Activated B cell treated with CpG ODN at 0.5 μM for 24 hours (primary cell): ENCODE results near the gene SENP6. TPM values are rescaled to one million over a fixed set of nuclear protein-coding genes. Genes with fewer than 3 reads are reported as not detected.

ENCODE experiments used
- ATAC-seq: fragments of 200-7000 bp; cut with Tn5 transposase; one replicate; pipeline ENCODE4 v1.10.0; 2021; ENCODE audit warnings: low read depth, mild to moderate bottlenecking, moderate library complexity
- CTCF ChIA-PET: fragments of 350-600 bp; sonication (Branson Sonifier 250); formaldehyde crosslinking; loops from one replicate; lab custom pipeline; 2021; ENCODE audit warnings: antibody characterized with exemption; lab: Charles Lee
- POLR2A ChIA-PET: fragments of 350-600 bp; sonication (Branson Sonifier 250); formaldehyde crosslinking; loops from one replicate; lab custom pipeline; 2021; ENCODE audit warnings: antibody characterized with exemption; lab: Charles Lee
- DNase-seq: peaks from one replicate; pipeline ENCODE4 v3.0.0; 2022
- H3K27ac Mint-ChIP-seq: one replicate; pipeline ENCODE4 v1.8.0; 2020; ENCODE audit warnings: mixed read lengths
- H3K27me3 Mint-ChIP-seq: one replicate; pipeline ENCODE4 v1.8.0; 2021; ENCODE audit warnings: mixed read lengths
- H3K36me3 Mint-ChIP-seq: one replicate; pipeline ENCODE4 v1.8.0; 2021; ENCODE audit warnings: low read depth, mixed read lengths
- H3K4me1 Mint-ChIP-seq: one replicate; pipeline ENCODE4 v1.8.0; 2021; ENCODE audit warnings: mixed read lengths
- H3K4me3 Mint-ChIP-seq: one replicate; pipeline ENCODE4 v1.8.0; 2020; ENCODE audit warnings: mild to moderate bottlenecking, mixed read lengths
- H3K9me3 Mint-ChIP-seq: one replicate; pipeline ENCODE4 v1.8.0; 2020; ENCODE audit warnings: mixed read lengths
- intact Hi-C: fragments of 100-400 bp; cut with micrococcal nuclease; formaldehyde crosslinking; loops from one replicate; pipeline ENCODE4 v1.15.1; 2024
- total RNA-seq: library from RNA; stranded (reverse); gene quantifications from 2 replicates; pipeline ENCODE4 v1.2.3, GENCODE V29; 2022
- TF ChIP-seq, protein P1 (sequence below): fragments of 200-600 bp; IDR thresholded peaks from one replicate; pipeline ENCODE4 v1.8.0; 2022; ENCODE audit warnings: antibody characterized with exemption, mild to moderate bottlenecking

SENP6 gene
- total RNA-seq, 1 donor from 2014 or later = 134 TPM

DNA sequence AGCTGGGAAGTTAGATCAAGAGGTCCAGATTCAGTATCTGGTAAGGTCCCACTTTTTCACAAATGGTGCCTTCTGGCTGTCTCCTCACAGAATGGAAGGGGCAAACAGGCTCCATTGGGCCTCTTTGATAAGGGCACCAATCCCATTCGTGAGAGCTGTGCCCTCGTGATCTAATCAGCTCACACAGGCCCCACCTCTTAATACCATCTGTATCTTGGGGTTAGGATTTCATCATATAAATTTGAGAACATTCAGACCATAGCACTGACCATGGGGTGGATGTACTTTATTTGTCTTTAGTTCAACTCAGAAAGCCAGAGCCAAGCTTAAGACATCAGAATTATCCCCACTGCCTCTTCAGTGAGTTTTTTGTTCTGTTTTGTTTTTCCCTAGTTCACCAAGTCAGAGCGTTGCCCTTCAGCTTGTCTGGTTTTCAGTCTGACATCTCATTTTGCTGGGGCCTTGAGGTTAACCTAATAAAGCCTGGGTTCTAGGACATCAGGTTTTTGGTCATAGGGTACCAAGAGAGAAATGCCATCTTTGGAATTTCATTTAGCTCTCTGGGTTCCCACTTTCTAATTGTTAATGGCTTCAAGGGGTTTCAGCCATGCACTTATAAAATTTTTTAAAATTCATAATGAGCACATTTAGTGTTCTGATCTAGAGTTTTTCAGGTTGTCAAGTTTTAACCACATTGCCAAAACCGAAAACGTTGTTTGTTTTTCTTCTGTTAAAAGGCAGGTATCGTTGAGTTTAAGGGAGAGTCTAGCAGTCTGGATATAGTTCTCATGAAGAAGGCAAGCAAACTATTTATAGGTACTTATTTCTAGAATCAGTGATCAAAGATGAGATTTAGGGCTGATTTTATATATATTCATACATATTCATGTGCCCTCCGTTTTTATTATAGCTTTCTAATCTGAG, 19.0 kb downstream of the SENP6 start:
- TF ChIP-seq, protein P1, sequence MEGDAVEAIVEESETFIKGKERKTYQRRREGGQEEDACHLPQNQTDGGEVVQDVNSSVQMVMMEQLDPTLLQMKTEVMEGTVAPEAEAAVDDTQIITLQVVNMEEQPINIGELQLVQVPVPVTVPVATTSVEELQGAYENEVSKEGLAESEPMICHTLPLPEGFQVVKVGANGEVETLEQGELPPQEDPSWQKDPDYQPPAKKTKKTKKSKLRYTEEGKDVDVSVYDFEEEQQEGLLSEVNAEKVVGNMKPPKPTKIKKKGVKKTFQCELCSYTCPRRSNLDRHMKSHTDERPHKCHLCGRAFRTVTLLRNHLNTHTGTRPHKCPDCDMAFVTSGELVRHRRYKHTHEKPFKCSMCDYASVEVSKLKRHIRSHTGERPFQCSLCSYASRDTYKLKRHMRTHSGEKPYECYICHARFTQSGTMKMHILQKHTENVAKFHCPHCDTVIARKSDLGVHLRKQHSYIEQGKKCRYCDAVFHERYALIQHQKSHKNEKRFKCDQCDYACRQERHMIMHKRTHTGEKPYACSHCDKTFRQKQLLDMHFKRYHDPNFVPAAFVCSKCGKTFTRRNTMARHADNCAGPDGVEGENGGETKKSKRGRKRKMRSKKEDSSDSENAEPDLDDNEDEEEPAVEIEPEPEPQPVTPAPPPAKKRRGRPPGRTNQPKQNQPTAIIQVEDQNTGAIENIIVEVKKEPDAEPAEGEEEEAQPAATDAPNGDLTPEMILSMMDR = no peak
- CTCF ChIA-PET = no interaction called here
- Mint-ChIP-seq H3K27me3 (no peaks in the 10 kb centered on the region), H3K9me3 (no peaks in the 10 kb centered on the region), H3K27ac (peak overlapping the region; percentile 37), H3K36me3 (peaks cover 37% of the 10 kb centered on the region), H3K4me1 (peaks cover 58% of the 10 kb centered on the region), H3K4me3 (no peak overlapping the region)
- POLR2A ChIA-PET = interaction anchor here (0.9 to 1.0 kb wide), 2 partner anchors 17 to 18 kb away, joined by 3 to 7 read pairs; no protein-coding TSS in a partner anchor
- intact Hi-C loops = loop anchor here (1.0 kb wide), 1 partner anchor 8 kb away; no protein-coding TSS in a partner anchor
- DNase-seq (no peak), ATAC-seq (no peak)

DNA sequence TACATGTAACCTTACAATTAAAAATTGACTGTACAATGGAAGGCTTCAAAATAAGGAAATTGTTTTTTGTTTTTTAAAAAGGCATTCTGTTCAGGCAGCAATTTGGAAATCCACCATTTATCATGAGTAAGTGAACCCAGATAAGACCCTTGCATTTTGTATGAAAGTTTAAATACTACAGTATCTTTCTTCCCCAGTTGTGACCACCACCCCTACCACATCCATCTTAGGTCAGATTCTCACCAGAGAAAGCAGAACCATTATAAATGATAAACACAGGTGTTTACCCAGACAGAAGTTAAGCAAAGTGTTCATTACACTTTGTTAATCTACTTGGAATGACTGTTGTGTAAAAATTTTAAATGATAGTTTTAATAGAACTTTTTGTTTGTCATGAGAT, 20.2 kb downstream of the SENP6 start:
- CTCF ChIA-PET = no interaction called here
- POLR2A ChIA-PET = interaction anchor here (0.9 kb wide), 1 partner anchor 19 kb away, joined by 3 read pairs; no protein-coding TSS in a partner anchor
- DNase-seq = no peak
- Mint-ChIP-seq H3K4me1 (peaks cover 52% of the 10 kb centered on the region), H3K4me3 (no peak overlapping the region), H3K9me3 (no peaks in the 10 kb centered on the region), H3K27me3 (no peaks in the 10 kb centered on the region), H3K27ac (no peak overlapping the region), H3K36me3 (peaks cover 42% of the 10 kb centered on the region)
- TF ChIP-seq, protein P1 = no peak
- no peak for ATAC-seq
- intact Hi-C loops = loop anchor here (1.0 to 2.0 kb wide), 2 partner anchors 10 to 15 kb away; no protein-coding TSS in a partner anchor

GRCh38 chr6:75623491-75623890, 21.8 kb downstream of the SENP6 start:
- H3K9me3 Mint-ChIP-seq = no peaks in the 10 kb centered on the region
- no peak overlapping the region for H3K27ac Mint-ChIP-seq
- ChIA-PET POLR2A (no interaction called here), CTCF (interaction anchor here (0.6 kb wide), 1 partner anchor 360 kb away, joined by 3 read pairs; no protein-coding TSS in a partner anchor)
- intact Hi-C loops = loop anchor here (2.0 kb wide), 1 partner anchor 13 kb away; no protein-coding TSS in a partner anchor
- H3K4me1 Mint-ChIP-seq = peaks cover 38% of the 10 kb centered on the region
- no peak for ATAC-seq
- H3K4me3 Mint-ChIP-seq = no peak overlapping the region
- DNase-seq = no peak
- peaks cover 40% of the 10 kb centered on the region for H3K36me3 Mint-ChIP-seq
- H3K27me3 Mint-ChIP-seq = no peaks in the 10 kb centered on the region
- TF ChIP-seq, protein P1 = no peak

- H3K4me1 Mint-ChIP-seq = peaks cover 29% of the 10 kb centered on the region
- H3K27ac Mint-ChIP-seq = no peak overlapping the region
- ChIA-PET CTCF (no interaction called here), POLR2A (no interaction called here)
- H3K36me3 Mint-ChIP-seq = peaks cover 41% of the 10 kb centered on the region
- no peaks in the 10 kb centered on the region for H3K9me3 Mint-ChIP-seq
- TF ChIP-seq, protein P1 = no peak
- intact Hi-C loops = no loop called here
- ATAC-seq (no peak), DNase-seq (no peak)
- H3K27me3 Mint-ChIP-seq = no peaks in the 10 kb centered on the region
- no peak overlapping the region for H3K4me3 Mint-ChIP-seq
These were observed 22.7 kb downstream of the SENP6 start for GRCh38 chr6:75624335-75624734.

DNA sequence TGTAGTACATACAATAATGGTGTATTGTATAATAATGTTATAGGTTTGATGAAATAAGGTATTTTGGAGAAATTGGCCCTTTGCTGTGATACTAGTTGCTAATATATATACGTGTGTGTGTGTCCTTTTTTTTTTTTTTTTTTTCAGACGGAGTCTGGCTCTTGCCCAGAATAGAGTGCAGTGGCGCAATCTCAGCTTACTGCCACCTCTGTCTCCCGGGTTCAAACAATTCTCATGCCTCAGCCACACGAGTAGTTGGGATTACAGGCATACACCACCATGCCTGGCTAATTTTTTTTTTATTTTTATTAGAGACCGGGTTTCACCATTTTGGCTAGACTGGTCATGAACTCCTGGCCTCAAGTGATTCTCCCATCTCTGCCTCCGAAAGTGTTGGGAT, 23.3 kb downstream of the SENP6 start:
- Mint-ChIP-seq H3K9me3 (no peaks in the 10 kb centered on the region), H3K4me3 (no peak overlapping the region), H3K27me3 (no peaks in the 10 kb centered on the region), H3K36me3 (peaks cover 47% of the 10 kb centered on the region), H3K4me1 (peaks cover 23% of the 10 kb centered on the region), H3K27ac (no peak overlapping the region)
- POLR2A ChIA-PET = no interaction called here
- intact Hi-C loops = no loop called here
- no peak for DNase-seq
- CTCF ChIA-PET = no interaction called here
- TF ChIP-seq, protein P1 = no peak
- no peak for ATAC-seq
